ENCODE measurements around the gene STAT1.
"Not testable (repeated sequence)": the region's sequence is repeated elsewhere in the genome, so short reads cannot be mapped to it uniquely, and the experiment has no call there.

STAT1 gene

GRCh38 chr2:190979906-190980629 is 33.9 kb downstream of the STAT1 start:
- DNase-seq = no peak

- DNase-seq = no peak
Measured at GRCh38 chr2:190978389-190979053, 35.5 kb downstream of the STAT1 start.

GRCh38 chr2:190977505-190977904 is 36.5 kb downstream of the STAT1 start:
- no peak for DNase-seq

- DNase-seq = no peak
Measured at GRCh38 chr2:190976521-190976920, 37.5 kb downstream of the STAT1 start.

GRCh38 chr2:190974629-190975361 is 39.2 kb downstream of the STAT1 start:
- no peak for DNase-seq

- no peak for DNase-seq
Measured at GRCh38 chr2:190973726-190974628, 40.0 kb downstream of the STAT1 start.

- no peak for DNase-seq
Measured at GRCh38 chr2:190973262-190973661, 40.7 kb downstream of the STAT1 start.

- DNase-seq = no peak
Measured at GRCh38 chr2:190972846-190973245, 41.1 kb downstream of the STAT1 start.

- no peak for DNase-seq
Measured at GRCh38 chr2:190972213-190972612, 41.8 kb downstream of the STAT1 start.

- no peak for DNase-seq
Measured at GRCh38 chr2:190970873-190971506, 43.0 kb downstream of the STAT1 start.

GRCh38 chr2:190970160-190970559 is 43.8 kb downstream of the STAT1 start:
- DNase-seq = no peak

- DNase-seq = no peak
Measured at GRCh38 chr2:190968522-190968921, 45.4 kb downstream of the STAT1 start.

- DNase-seq = no peak
Measured at GRCh38 chr2:190965580-190966222, 48.3 kb downstream of the STAT1 start.

GRCh38 chr2:190964170-190964795 is 49.7 kb downstream of the STAT1 start:
- DNase-seq = no peak

GRCh38 chr2:190963088-190963487 is 50.9 kb downstream of the STAT1 start:
- no peak for DNase-seq

- no peak for DNase-seq
Measured at GRCh38 chr2:190961918-190962487, 52.0 kb downstream of the STAT1 start.

- not testable (repeated sequence) for DNase-seq
Measured at GRCh38 chr2:190961117-190961516, 52.9 kb downstream of the STAT1 start.

- DNase-seq = no peak
Measured at GRCh38 chr2:190959911-190960788, 53.8 kb downstream of the STAT1 start.

GRCh38 chr2:190953257-190953656 is 60.7 kb downstream of the STAT1 start:
- no peak for DNase-seq

- DNase-seq = no peak
Measured at GRCh38 chr2:190950566-190950991, 63.4 kb downstream of the STAT1 start.
